ENCODE data around the gene TBATA.

TBATA gene, protein sequence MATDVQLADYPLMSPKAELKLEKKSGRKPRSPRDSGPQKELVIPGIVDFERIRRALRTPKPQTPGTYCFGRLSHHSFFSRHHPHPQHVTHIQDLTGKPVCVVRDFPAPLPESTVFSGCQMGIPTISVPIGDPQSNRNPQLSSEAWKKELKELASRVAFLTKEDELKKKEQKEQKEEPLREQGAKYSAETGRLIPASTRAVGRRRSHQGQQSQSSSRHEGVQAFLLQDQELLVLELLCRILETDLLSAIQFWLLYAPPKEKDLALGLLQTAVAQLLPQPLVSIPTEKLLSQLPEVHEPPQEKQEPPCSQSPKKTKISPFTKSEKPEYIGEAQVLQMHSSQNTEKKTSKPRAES

DNA sequence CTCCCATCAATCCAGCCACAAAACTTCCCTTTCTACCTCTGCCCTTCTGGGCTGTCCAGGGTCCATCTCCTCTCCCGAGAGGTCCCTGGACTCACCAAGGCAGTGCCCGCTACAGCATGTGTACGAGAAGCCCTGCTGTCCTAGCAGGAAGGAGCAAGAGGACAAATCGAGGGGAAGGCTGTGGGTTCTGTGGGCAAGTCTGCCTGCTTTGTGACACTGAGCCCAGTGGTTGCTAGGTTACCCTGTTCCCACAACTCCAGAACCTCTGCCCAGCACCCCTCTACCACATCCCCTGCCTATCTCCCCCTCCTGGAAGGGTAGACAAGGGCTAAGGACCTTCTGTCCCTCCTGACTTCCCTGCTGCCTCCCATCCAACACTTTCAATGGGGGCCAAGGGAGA lies at the start of gene TBATA:
Gene TBATA, minus strand, starts transcription at position 188 of the 400 bp plus-strand sequence. CDS start 1,998 bp downstream, outside the sequence.
- TF ChIP-seq, protein P1, sequence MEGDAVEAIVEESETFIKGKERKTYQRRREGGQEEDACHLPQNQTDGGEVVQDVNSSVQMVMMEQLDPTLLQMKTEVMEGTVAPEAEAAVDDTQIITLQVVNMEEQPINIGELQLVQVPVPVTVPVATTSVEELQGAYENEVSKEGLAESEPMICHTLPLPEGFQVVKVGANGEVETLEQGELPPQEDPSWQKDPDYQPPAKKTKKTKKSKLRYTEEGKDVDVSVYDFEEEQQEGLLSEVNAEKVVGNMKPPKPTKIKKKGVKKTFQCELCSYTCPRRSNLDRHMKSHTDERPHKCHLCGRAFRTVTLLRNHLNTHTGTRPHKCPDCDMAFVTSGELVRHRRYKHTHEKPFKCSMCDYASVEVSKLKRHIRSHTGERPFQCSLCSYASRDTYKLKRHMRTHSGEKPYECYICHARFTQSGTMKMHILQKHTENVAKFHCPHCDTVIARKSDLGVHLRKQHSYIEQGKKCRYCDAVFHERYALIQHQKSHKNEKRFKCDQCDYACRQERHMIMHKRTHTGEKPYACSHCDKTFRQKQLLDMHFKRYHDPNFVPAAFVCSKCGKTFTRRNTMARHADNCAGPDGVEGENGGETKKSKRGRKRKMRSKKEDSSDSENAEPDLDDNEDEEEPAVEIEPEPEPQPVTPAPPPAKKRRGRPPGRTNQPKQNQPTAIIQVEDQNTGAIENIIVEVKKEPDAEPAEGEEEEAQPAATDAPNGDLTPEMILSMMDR (IDR thresholded peaks at IDR 0.05; ENCODE audit: insufficient read depth, low read depth, low read length, missing control alignments), result no peak
- H3K4me3 ChIP-seq (ENCODE audit: low read length), result no peak within 1 kb of the TSS
- no peak for DNase-seq (ENCODE audit: low read depth)

DNA sequence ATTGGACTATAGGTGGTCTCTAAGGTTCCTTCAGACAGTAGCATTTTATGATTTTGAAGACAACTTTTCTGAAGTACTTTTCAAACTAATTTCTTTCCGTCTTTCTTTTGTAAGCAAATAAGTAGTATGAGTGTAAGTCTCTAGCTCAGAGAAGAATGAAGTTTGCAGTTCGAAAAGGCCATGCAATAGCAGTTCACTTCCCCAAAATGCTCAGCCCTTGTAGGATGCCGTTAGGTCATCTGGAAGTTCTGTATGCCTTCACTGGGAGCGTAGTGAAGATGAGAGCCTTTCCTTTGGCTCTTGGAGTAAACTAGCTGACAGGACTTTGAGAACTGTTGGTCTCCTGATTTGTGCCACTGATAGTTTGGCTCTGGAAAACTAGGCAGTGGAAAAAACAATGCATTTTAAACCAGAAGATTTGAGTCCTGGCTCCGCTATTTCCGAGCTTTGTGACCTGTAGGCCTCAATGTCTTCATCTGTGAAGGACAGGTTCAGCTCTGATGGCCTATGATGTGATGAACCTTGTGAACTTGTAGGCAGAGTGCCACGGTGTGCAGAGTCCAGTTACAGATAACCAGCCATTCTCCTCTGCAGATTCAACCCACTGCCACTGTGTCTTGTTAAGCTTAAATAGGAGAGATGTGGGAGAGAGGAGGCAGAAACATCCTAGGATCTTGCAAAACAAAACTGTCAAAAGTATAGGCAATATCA lies 49.4 kb upstream of the TBATA start:
- H3K4me3 ChIP-seq (ENCODE audit: low read length), result no peak overlapping the region
- no peak for DNase-seq (ENCODE audit: low read depth)
- TF ChIP-seq, protein P1 (IDR thresholded peaks at IDR 0.05; ENCODE audit: insufficient read depth, low read depth, low read length, missing control alignments), result no peak

DNA sequence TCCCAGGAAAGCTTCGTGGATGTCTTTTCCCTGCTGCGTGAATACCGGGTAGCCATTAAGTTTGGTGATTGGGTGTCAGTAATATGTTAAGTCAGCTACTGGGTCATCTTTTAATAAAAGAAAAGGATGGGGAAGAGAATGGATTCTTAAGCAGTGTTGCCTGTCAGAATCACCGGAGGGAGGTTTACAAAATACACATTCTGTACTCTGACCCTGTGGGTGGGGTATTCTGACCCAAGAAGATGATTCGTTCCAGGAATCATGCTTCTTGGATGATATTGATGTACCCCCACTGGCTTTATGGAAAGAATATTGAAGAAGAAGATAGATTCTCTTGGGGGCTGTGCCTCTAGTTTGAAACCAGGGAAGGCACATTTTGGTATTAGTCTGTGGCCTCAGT lies 48.8 kb upstream of the TBATA start:
- TF ChIP-seq, protein P1 (IDR thresholded peaks at IDR 0.05; ENCODE audit: insufficient read depth, low read depth, low read length, missing control alignments), result no peak
- H3K4me3 ChIP-seq (ENCODE audit: low read length), result no peak overlapping the region
- no peak for DNase-seq (ENCODE audit: low read depth)

DNA sequence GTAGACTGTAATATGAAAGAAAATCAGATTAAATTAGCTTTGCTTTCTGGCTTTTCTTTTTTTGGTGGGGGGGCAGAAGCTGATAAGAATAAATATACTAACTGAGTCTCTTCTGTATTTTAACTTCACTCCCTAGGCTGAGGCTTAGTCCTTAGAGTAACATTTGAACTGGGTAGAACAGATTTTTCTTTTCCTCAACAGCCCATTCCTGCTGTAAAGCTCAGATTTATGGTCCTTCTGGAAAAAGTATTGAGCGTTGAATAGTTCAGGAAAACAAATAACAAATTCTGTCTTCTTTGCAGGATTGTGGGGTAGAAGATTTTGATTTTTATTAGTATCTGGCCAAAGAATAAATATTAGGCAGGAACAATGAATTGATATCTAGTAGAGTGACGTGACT lies 48.4 kb upstream of the TBATA start:
- no peak overlapping the region for H3K4me3 ChIP-seq (ENCODE audit: low read length)
- DNase-seq (ENCODE audit: low read depth), result no peak
- TF ChIP-seq, protein P1 (IDR thresholded peaks at IDR 0.05; ENCODE audit: insufficient read depth, low read depth, low read length, missing control alignments), result no peak

DNA sequence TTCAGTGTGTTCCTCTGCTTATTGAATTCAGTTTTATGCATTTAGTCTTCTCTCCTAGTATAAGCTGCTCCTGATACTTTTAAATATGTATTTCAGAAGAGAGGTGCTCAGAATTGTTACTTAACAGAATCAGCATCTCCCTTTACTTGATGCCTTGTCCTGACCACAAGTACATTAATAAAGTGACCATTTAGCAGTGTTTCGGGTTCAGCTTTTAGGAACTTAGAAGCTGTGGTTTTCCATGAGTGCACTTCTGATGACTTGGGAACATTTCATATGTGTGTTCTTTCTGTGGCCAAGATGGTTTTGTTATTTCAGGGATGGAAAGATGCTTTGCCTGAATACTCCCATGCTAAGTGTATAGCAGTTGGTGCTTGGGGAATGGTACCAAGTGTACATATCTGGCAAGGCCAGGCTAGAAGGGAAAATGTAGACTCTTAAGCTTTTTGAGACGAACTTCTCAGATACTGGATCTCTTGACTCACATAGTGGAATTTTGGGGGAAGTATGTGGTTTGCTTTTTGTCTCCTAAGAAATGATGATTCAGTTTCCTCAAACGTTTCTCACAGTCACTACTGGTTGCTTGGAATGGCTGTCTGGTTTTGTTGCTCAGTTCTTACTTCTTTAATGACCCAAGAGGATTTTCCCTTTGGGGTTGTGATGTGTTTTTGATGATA lies 47.8 kb upstream of the TBATA start:
- TF ChIP-seq, protein P1 (IDR thresholded peaks at IDR 0.05; ENCODE audit: insufficient read depth, low read depth, low read length, missing control alignments), result no peak
- peak; percentile 78 for DNase-seq (ENCODE audit: low read depth)
- H3K4me3 ChIP-seq (ENCODE audit: low read length), result no peak overlapping the region

DNA sequence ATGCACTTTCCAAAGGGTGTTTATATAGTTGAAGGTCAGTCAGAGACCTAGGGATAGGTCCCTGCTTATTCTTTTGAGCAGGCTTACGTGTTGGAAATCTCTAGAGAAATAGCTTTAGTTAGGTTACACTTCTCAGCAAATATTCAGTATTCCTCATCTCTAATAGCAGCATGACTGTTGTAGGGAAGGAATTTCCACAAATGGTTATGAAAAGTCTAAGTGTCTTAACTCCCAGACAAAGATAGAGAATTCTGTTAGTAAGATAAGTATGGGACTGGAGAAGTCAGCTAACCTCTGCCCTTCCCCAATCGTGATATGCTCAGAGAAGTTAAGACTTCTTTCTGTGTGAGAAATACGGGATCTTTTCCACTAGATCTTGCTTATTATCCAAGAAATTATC lies 47.0 kb upstream of the TBATA start:
- TF ChIP-seq, protein P1 (IDR thresholded peaks at IDR 0.05; ENCODE audit: insufficient read depth, low read depth, low read length, missing control alignments), result no peak
- no peak overlapping the region for H3K4me3 ChIP-seq (ENCODE audit: low read length)
- DNase-seq (ENCODE audit: low read depth), result no peak

All from epithelial cell of esophagus (primary cell).